ENCODE data around the gene KNG1. TPM values are rescaled to one million over a fixed set of nuclear protein-coding genes. Genes with fewer than 3 reads are reported as not detected.

The KNG1 gene

Small RNAs within 50 kb of the gene (small RNA-seq; reads per million reads assigned to genes)
- gene RF00092 (ENCODE audit: low read depth), result not detected
- not detected for gene RNU6-1105P (ENCODE audit: low read depth)
- not detected for gene SNORA4 (ENCODE audit: low read depth)
- gene SNORA63 (ENCODE audit: low read depth), result not detected
- gene SNORA81 (ENCODE audit: low read depth), result not detected
- not detected for gene SNORD2 (ENCODE audit: low read depth)
